Coronary artery (tissue), 2 donors: ENCODE results near the gene GPATCH2L.

Experiments
- DNase-seq: peaks from one replicate; pipeline ENCODE4 v3.0.0-alpha.2; 2017; ENCODE audit warnings: low spot score
- H3K27ac ChIP-seq, 2 donors: fragments of 200-600 bp; sonication (generic); one replicate each; pipeline ENCODE4 v1.5.1; 2016 to 2019
- H3K4me3 ChIP-seq: fragments of 200-600 bp; sonication (generic); 2 replicates; pipeline ENCODE4 v1.5.1; 2016; ENCODE audit warnings: mild to moderate bottlenecking, moderate library complexity
- CTCF ChIP-seq: fragments of 200-600 bp; sonication (generic); IDR thresholded peaks from one replicate; pipeline ENCODE4 v1.5.1; 2019; ENCODE audit warnings: antibody characterized with exemption

The GPATCH2L gene

GRCh38 chr14:76151398-76152332, at the start of gene GPATCH2L:
GPATCH2L (plus strand) TSS chr14:76151922; CDS start chr14:76154364, 2,442 bp downstream.
- H3K27ac ChIP-seq: peak within 1 kb of the TSS; percentile 81 to 88
- no peak for TF ChIP-seq CTCF
- H3K4me3 ChIP-seq: peak within 1 kb of the TSS; percentile 98
- DNase-seq: peak; percentile 94

GRCh38 chr14:76104802-76105355, 46.8 kb upstream of the GPATCH2L start:
- TF ChIP-seq CTCF: no peak
- DNase-seq: no peak
- Histone ChIP-seq H3K27ac (no peak overlapping the region), H3K4me3 (no peak overlapping the region)

- no peak overlapping the region for H3K27ac ChIP-seq
- DNase-seq: no peak
- H3K4me3 ChIP-seq: no peak overlapping the region
- TF ChIP-seq CTCF: no peak
These were observed 45.5 kb upstream of the GPATCH2L start for GRCh38 chr14:76106188-76106587.

GRCh38 chr14:76109087-76109880, 42.4 kb upstream of the GPATCH2L start:
- no peak overlapping the region for H3K4me3 ChIP-seq
- no peak for DNase-seq
- no peak overlapping the region for H3K27ac ChIP-seq
- TF ChIP-seq CTCF: no peak

- Histone ChIP-seq H3K4me3 (no peak overlapping the region), H3K27ac (no peak overlapping the region)
- no peak for TF ChIP-seq CTCF
- DNase-seq: no peak
These were observed 38.7 kb upstream of the GPATCH2L start for GRCh38 chr14:76112889-76113624.

- TF ChIP-seq CTCF: no peak
These were observed 38.0 kb upstream of the GPATCH2L start for GRCh38 chr14:76113691-76114090.

More at GRCh38 chr14:76113691-76114090, 38.0 kb upstream of the GPATCH2L start:
- H3K27ac ChIP-seq: no peak overlapping the region
- no peak overlapping the region for H3K4me3 ChIP-seq
- no peak for DNase-seq
